K562 (cell line): ENCODE measurements around the gene MSN. TPM values are rescaled to one million over a fixed set of nuclear protein-coding genes. Genes with fewer than 3 reads are reported as not detected.

Source experiments
- CBFB ChIP-seq: sonication (generic); formaldehyde crosslinking; IDR thresholded peaks from 2 replicates; pipeline ENCODE4 v1.4.0; 2020; ENCODE audit warnings: mild to moderate bottlenecking, missing genetic modification reagents
- CC2D1A ChIP-seq: fragments of 450-650 bp; IDR thresholded peaks from 2 replicates; pipeline ENCODE4 v1.6.1; 2017; ENCODE audit warnings: mild to moderate bottlenecking
- CEBPG ChIP-seq, 3 experiments: fragments of 200-800 bp in 1 of 3; sonication (Bioruptor generic) in 1 of 3; sonication (generic) in 1 of 3; formaldehyde crosslinking in 1 of 3; IDR thresholded peaks in 2 of 3; conservative IDR thresholded peaks in 1 of 3; 2 replicates each; pipeline versions ENCODE4 v1.6.1 to v1.8.0; 2016 to 2022; ENCODE audit warnings: missing compliant biosample characterization in 2 of 3, missing genetic modification characterization in 2 of 3, mild to moderate bottlenecking in 1 of 3, missing genetic modification reagents in 1 of 3
- DDX20 ChIP-seq: fragments of 450-650 bp; IDR thresholded peaks from 2 replicates; pipeline ENCODE4 v1.6.1; 2016; ENCODE audit warnings: missing genetic modification characterization, low read depth, mild to moderate bottlenecking, missing compliant biosample characterization, moderate library complexity
- GATAD2B ChIP-seq: fragments of 450-650 bp; IDR thresholded peaks from 2 replicates; pipeline ENCODE4 v1.6.1; 2017; ENCODE audit warnings: mild to moderate bottlenecking, borderline replicate concordance
- KAT8 ChIP-seq: fragments of 450-650 bp; IDR thresholded peaks from 2 replicates; pipeline ENCODE4 v1.6.1; 2016; ENCODE audit warnings: low read depth, mild to moderate bottlenecking
- MCM2 ChIP-seq: fragments of 450-650 bp; IDR thresholded peaks from 2 replicates; pipeline ENCODE4 v1.6.1; 2017; ENCODE audit warnings: low read depth, mild to moderate bottlenecking
- NEUROD1 ChIP-seq: fragments of 150-350 bp; IDR thresholded peaks from 2 replicates; pipeline ENCODE4 v1.6.1; 2014; ENCODE audit warnings: borderline replicate concordance, low read length, low read depth; ENCODE audit not compliant: partially characterized antibody
- NFE2 ChIP-seq: IDR thresholded peaks from 2 replicates; pipeline ENCODE4 v1.6.1; 2014; ENCODE audit warnings: antibody characterized with exemption, low read depth
- OTX1 ChIP-seq: fragments of 450-650 bp; formaldehyde crosslinking; IDR thresholded peaks from 2 replicates; pipeline ENCODE4 v1.4.0; 2022; ENCODE audit warnings: mild to moderate bottlenecking
- PREB ChIP-seq: sonication (generic); formaldehyde crosslinking; IDR thresholded peaks from 2 replicates; pipeline ENCODE4 v1.8.1; 2023; ENCODE audit warnings: mild to moderate bottlenecking, missing genetic modification reagents
- STAG1 ChIP-seq: sonication (generic); formaldehyde crosslinking; IDR thresholded peaks from 2 replicates; pipeline ENCODE4 v1.5.0; 2020; ENCODE audit warnings: missing genetic modification reagents, borderline replicate concordance
- STAT5B ChIP-seq: fragments of 250-450 bp; sonication (Bioruptor Pico); IDR thresholded peaks from 2 replicates; pipeline ENCODE4 v1.8.0; 2021; ENCODE audit warnings: mild to moderate bottlenecking, inconsistent platforms
- TAF1 ChIP-seq: IDR thresholded peaks from 2 replicates; pipeline ENCODE4 v1.6.1; 2011; ENCODE audit warnings: mild to moderate bottlenecking, low read length, moderate library complexity; ENCODE audit not compliant: insufficient read depth, control insufficient read depth, severe bottlenecking; ENCODE audit errors: extremely low read depth
- TFAM ChIP-seq: fragments of 250-450 bp; sonication (Bioruptor Pico); conservative IDR thresholded peaks from 2 replicates; pipeline ENCODE4 v1.5.0; 2021; ENCODE audit warnings: mild to moderate bottlenecking, moderate library complexity
- THAP12 ChIP-seq: fragments of 250-450 bp; sonication (Bioruptor Pico); IDR thresholded peaks from 2 replicates; pipeline ENCODE4 v1.9.0; 2021; ENCODE audit warnings: mild to moderate bottlenecking, inconsistent platforms
- ZBTB17 ChIP-seq: fragments of 450-650 bp; formaldehyde crosslinking; IDR thresholded peaks from 2 replicates; pipeline ENCODE4 v1.4.0; 2020; ENCODE audit warnings: mild to moderate bottlenecking
- ZNF134 ChIP-seq: fragments of 250-450 bp; sonication (Bioruptor Pico); conservative IDR thresholded peaks from 2 replicates; pipeline ENCODE4 v1.4.0; 2020
- ZNF263 ChIP-seq: sonication (generic); formaldehyde crosslinking; IDR thresholded peaks from 2 replicates; pipeline ENCODE4 v1.8.0; 2022; ENCODE audit warnings: mild to moderate bottlenecking, missing genetic modification reagents, borderline replicate concordance
- ZNF780A ChIP-seq: fragments of 250-450 bp; sonication (Bioruptor Pico); IDR thresholded peaks from 2 replicates; pipeline ENCODE4 v1.5.0; 2021; ENCODE audit warnings: mild to moderate bottlenecking
- polyA plus RNA-seq, 8 experiments: library from polyadenylated mRNA; depleted of rRNA in 4 of 8; stranded (reverse) in 5 of 8; unstranded in 3 of 8; fragments of >200 nt; fragmentation: Nextera tagmentation in 2 of 8; fragmentation: Illumina TruSeq in 1 of 8; extraction: Ambion mirVana in 2 of 8; extraction: Trizol in 1 of 8; gene quantifications; 2 replicates each; pipeline versions ENCODE4 v1.2.1 to v1.2.3, GENCODE V29; 2011 to 2014; ENCODE audit warnings: inconsistent platforms in 1 of 8, missing spikeins in 1 of 8
- total RNA-seq, 7 experiments: library from RNA; depleted of rRNA in 6 of 7; stranded (reverse); fragments of >200 nt in 6 of 7; fragmentation: Illumina TruSeq in 2 of 7; extraction: Trizol in 2 of 7; gene quantifications; 2 replicates each; pipeline versions ENCODE4 v1.2.1 to v1.2.3, GENCODE V29; 2011 to 2021; ENCODE audit warnings: low replicate concordance in 1 of 7
- TF ChIP-seq, protein P1 (sequence below): sonication (generic); formaldehyde crosslinking; IDR thresholded peaks from 2 replicates; pipeline ENCODE4 v1.4.0; 2020; ENCODE audit warnings: mild to moderate bottlenecking, missing genetic modification reagents

Gene MSN
- total and polyA plus RNA-seq, 9 of the 15 experiments (the other 6 are each of a cell fraction or from before 2014, with no cell fraction given): 128 to 486 (median 237) TPM

GRCh38 chrX:65668377-65669310 lies 1.2 kb downstream of the MSN start (continued):
- TF ChIP-seq PREB (CRISPR knock-in tag): no peak
- no peak for TF ChIP-seq DDX20 (tag)
- peak; percentile 44 for TF ChIP-seq TAF1
- TF ChIP-seq ZNF134: no peak
- no peak for TF ChIP-seq NEUROD1
- TF ChIP-seq, protein P1, sequence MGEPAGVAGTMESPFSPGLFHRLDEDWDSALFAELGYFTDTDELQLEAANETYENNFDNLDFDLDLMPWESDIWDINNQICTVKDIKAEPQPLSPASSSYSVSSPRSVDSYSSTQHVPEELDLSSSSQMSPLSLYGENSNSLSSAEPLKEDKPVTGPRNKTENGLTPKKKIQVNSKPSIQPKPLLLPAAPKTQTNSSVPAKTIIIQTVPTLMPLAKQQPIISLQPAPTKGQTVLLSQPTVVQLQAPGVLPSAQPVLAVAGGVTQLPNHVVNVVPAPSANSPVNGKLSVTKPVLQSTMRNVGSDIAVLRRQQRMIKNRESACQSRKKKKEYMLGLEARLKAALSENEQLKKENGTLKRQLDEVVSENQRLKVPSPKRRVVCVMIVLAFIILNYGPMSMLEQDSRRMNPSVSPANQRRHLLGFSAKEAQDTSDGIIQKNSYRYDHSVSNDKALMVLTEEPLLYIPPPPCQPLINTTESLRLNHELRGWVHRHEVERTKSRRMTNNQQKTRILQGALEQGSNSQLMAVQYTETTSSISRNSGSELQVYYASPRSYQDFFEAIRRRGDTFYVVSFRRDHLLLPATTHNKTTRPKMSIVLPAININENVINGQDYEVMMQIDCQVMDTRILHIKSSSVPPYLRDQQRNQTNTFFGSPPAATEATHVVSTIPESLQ (CRISPR knock-in tag): no peak
- TF ChIP-seq TFAM: no peak
- TF ChIP-seq ZNF780A (CRISPR knock-in tag): no peak
- TF ChIP-seq STAG1 (CRISPR knock-in tag): no peak
- no peak for TF ChIP-seq THAP12 (CRISPR knock-in tag)
- peak; percentile 92 for TF ChIP-seq NFE2
- peak; percentile 62 for TF ChIP-seq CEBPG (CRISPR knock-in tag; IDR thresholded peaks at IDR 0.05)
- peak in 1 of 2 experiments; percentile 77; a peak in 3 of 4 replicates for TF ChIP-seq CEBPG (tag; conservative IDR thresholded peaks at IDR 0.05 in 1 of 2, IDR thresholded peaks at IDR 0.05 in 1 of 2)
- no peak for TF ChIP-seq CBFB (CRISPR knock-in tag)
- no peak for TF ChIP-seq ZBTB17
- TF ChIP-seq OTX1 (CRISPR knock-in tag): no peak
- TF ChIP-seq GATAD2B: no peak
- no peak for TF ChIP-seq ZNF263 (CRISPR knock-in tag)
- TF ChIP-seq KAT8: no peak
- TF ChIP-seq MCM2: no peak
- no peak for TF ChIP-seq CC2D1A
- TF ChIP-seq STAT5B (CRISPR knock-in tag): no peak
